HG03378 (cell line): ENCODE measurements around the gene TAP2.

Experiments used
- ATAC-seq: cut with Tn5 transposase; IDR thresholded peaks from one replicate; pipeline ENCODE4 v1.9.1; 2021; ENCODE audit warnings: mild to moderate bottlenecking, moderate library complexity; ENCODE audit not compliant: unreplicated experiment

TAP2 gene

GRCh38 chr6:32794510-32794909, 44.0 kb downstream of the TAP2 start:
- ATAC-seq: no peak

- no peak for ATAC-seq
Measured at GRCh38 chr6:32792901-32793435, 45.6 kb downstream of the TAP2 start.

GRCh38 chr6:32790306-32790705, 48.2 kb downstream of the TAP2 start:
- ATAC-seq: no peak
